K562 (cell line): ENCODE results near the gene LRRC37A3. TPM values are rescaled to one million over a fixed set of nuclear protein-coding genes. Genes with fewer than 3 reads are reported as not detected.

Experiments
- ATF1 ChIP-seq, 2 experiments: fragments of 450-650 bp in 1 of 2; IDR thresholded peaks; 2 replicates each; pipeline ENCODE4 v1.6.1; 2016; ENCODE audit warnings: missing compliant biosample characterization in 1 of 2, missing genetic modification characterization in 1 of 2
- DACH1 ChIP-seq: fragments of 450-650 bp; IDR thresholded peaks from 2 replicates; pipeline ENCODE4 v1.6.1; 2018; ENCODE audit not compliant: partially characterized antibody
- PRDM10 ChIP-seq: fragments of 450-650 bp; IDR thresholded peaks from 2 replicates; pipeline ENCODE4 v1.6.1; 2018; ENCODE audit not compliant: partially characterized antibody
- RB1 ChIP-seq: fragments of 450-650 bp; IDR thresholded peaks from 2 replicates; pipeline ENCODE4 v1.6.1; 2017; ENCODE audit warnings: low read depth, mild to moderate bottlenecking
- TARDBP ChIP-seq: fragments of 450-650 bp; IDR thresholded peaks from 2 replicates; pipeline ENCODE4 v1.6.1; 2016
- TRIM24 ChIP-seq, 2 experiments: fragments of 450-650 bp; IDR thresholded peaks; 2 replicates each; pipeline ENCODE4 v1.6.1; 2016
- VEZF1 ChIP-seq: fragments of 200-800 bp; sonication (Bioruptor generic); IDR thresholded peaks from 2 replicates; pipeline ENCODE4 v1.6.1; 2017; ENCODE audit warnings: missing genetic modification characterization, missing compliant biosample characterization
- ZBTB34 ChIP-seq: fragments of 250-450 bp; sonication (Bioruptor Pico); IDR thresholded peaks from 2 replicates; pipeline ENCODE4 v1.8.0; 2021; ENCODE audit warnings: mild to moderate bottlenecking, moderate library complexity
- ZEB2 ChIP-seq: fragments of 450-650 bp; IDR thresholded peaks from 2 replicates; pipeline ENCODE4 v1.6.1; 2016
- ZNF121 ChIP-seq: sonication (generic); formaldehyde crosslinking; conservative IDR thresholded peaks from 2 replicates; pipeline ENCODE4 v1.8.0; 2022; ENCODE audit warnings: missing genetic modification reagents
- ZNF717 ChIP-seq: fragments of 250-450 bp; sonication (Bioruptor Pico); IDR thresholded peaks from 2 replicates; pipeline ENCODE4 v1.5.0; 2021
- polyA plus RNA-seq, 8 experiments: library from polyadenylated mRNA; depleted of rRNA in 4 of 8; stranded (reverse) in 5 of 8; unstranded in 3 of 8; fragments of >200 nt; fragmentation: Nextera tagmentation in 2 of 8; fragmentation: Illumina TruSeq in 1 of 8; extraction: Ambion mirVana in 2 of 8; extraction: Trizol in 1 of 8; gene quantifications; 2 replicates each; pipeline versions ENCODE4 v1.2.1 to v1.2.3, GENCODE V29; 2011 to 2014; ENCODE audit warnings: inconsistent platforms in 1 of 8, missing spikeins in 1 of 8
- total RNA-seq, 7 experiments: library from RNA; depleted of rRNA in 6 of 7; stranded (reverse); fragments of >200 nt in 6 of 7; fragmentation: Illumina TruSeq in 2 of 7; extraction: Trizol in 2 of 7; gene quantifications; 2 replicates each; pipeline versions ENCODE4 v1.2.1 to v1.2.3, GENCODE V29; 2011 to 2021; ENCODE audit warnings: low replicate concordance in 1 of 7
- TF ChIP-seq, protein P1 (sequence below), 2 experiments: IDR thresholded peaks in 1 of 2; conservative IDR thresholded peaks in 1 of 2; 2 replicates each; pipeline ENCODE4 v1.6.1; 2016; ENCODE audit warnings: low read depth in 2 of 2, mild to moderate bottlenecking in 1 of 2, missing compliant biosample characterization in 1 of 2, missing genetic modification characterization in 1 of 2, moderate library complexity in 1 of 2
- TF ChIP-seq, protein P2 (sequence below): fragments of 450-650 bp; IDR thresholded peaks from 2 replicates; pipeline ENCODE4 v1.6.1; 2017; ENCODE audit warnings: antibody characterized with exemption, mild to moderate bottlenecking

LRRC37A3 gene
- total and polyA plus RNA-seq, 9 of the 15 experiments (the other 6 are each of a cell fraction or from before 2014, with no cell fraction given): 0.14 to 5.9 (median 2.2) TPM

GRCh38 chr17:64938925-64939474 lies 19.7 kb upstream of the LRRC37A3 start (continued):
- TF ChIP-seq, protein P1, sequence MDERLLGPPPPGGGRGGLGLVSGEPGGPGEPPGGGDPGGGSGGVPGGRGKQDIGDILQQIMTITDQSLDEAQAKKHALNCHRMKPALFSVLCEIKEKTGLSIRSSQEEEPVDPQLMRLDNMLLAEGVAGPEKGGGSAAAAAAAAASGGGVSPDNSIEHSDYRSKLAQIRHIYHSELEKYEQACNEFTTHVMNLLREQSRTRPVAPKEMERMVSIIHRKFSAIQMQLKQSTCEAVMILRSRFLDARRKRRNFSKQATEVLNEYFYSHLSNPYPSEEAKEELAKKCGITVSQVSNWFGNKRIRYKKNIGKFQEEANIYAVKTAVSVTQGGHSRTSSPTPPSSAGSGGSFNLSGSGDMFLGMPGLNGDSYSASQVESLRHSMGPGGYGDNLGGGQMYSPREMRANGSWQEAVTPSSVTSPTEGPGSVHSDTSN (CRISPR knock-in tag; IDR thresholded peaks at IDR 0.05; ENCODE audit: low read depth): no peak
- TF ChIP-seq, protein P1 (tag; conservative IDR thresholded peaks at IDR 0.05; ENCODE audit: low read depth): no peak
- TF ChIP-seq, protein P2, sequence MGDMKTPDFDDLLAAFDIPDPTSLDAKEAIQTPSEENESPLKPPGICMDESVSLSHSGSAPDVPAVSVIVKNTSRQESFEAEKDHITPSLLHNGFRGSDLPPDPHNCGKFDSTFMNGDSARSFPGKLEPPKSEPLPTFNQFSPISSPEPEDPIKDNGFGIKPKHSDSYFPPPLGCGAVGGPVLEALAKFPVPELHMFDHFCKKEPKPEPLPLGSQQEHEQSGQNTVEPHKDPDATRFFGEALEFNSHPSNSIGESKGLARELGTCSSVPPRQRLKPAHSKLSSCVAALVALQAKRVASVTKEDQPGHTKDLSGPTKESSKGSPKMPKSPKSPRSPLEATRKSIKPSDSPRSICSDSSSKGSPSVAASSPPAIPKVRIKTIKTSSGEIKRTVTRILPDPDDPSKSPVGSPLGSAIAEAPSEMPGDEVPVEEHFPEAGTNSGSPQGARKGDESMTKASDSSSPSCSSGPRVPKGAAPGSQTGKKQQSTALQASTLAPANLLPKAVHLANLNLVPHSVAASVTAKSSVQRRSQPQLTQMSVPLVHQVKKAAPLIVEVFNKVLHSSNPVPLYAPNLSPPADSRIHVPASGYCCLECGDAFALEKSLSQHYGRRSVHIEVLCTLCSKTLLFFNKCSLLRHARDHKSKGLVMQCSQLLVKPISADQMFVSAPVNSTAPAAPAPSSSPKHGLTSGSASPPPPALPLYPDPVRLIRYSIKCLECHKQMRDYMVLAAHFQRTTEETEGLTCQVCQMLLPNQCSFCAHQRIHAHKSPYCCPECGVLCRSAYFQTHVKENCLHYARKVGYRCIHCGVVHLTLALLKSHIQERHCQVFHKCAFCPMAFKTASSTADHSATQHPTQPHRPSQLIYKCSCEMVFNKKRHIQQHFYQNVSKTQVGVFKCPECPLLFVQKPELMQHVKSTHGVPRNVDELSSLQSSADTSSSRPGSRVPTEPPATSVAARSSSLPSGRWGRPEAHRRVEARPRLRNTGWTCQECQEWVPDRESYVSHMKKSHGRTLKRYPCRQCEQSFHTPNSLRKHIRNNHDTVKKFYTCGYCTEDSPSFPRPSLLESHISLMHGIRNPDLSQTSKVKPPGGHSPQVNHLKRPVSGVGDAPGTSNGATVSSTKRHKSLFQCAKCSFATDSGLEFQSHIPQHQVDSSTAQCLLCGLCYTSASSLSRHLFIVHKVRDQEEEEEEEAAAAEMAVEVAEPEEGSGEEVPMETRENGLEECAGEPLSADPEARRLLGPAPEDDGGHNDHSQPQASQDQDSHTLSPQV: peak; percentile 69; the same call in 1 of the 2 replicates
- peak; percentile 11 for TF ChIP-seq DACH1
- peak; percentile 66 for TF ChIP-seq PRDM10
- peak; percentile 60; the same call in 1 of the 2 replicates for TF ChIP-seq RB1
- no peak for TF ChIP-seq ZBTB34 (CRISPR knock-in tag)
- TF ChIP-seq ZNF717 (CRISPR knock-in tag): no peak
- TF ChIP-seq ZNF121 (CRISPR knock-in tag): no peak
- 0 out of 2 replicates have a peak, but pooled peaks have one; percentile 40 for TF ChIP-seq TARDBP
- TF ChIP-seq ATF1 (CRISPR knock-in tag; IDR thresholded peaks at IDR 0.05): no peak
- TF ChIP-seq ATF1 (tag; IDR thresholded peaks at IDR 0.05): 0 out of 2 replicates have a peak, but pooled peaks have one; percentile 35
- TF ChIP-seq TRIM24 (IDR thresholded peaks at IDR 0.05): no peak
- TF ChIP-seq VEZF1 (CRISPR knock-in tag): peak; percentile 49; the same call in 1 of the 2 replicates
- TF ChIP-seq ZEB2: 0 out of 2 replicates have a peak, but pooled peaks have one; percentile 23
